ENCODE data around the gene HOXA3.

HOXA3 gene

DNA sequence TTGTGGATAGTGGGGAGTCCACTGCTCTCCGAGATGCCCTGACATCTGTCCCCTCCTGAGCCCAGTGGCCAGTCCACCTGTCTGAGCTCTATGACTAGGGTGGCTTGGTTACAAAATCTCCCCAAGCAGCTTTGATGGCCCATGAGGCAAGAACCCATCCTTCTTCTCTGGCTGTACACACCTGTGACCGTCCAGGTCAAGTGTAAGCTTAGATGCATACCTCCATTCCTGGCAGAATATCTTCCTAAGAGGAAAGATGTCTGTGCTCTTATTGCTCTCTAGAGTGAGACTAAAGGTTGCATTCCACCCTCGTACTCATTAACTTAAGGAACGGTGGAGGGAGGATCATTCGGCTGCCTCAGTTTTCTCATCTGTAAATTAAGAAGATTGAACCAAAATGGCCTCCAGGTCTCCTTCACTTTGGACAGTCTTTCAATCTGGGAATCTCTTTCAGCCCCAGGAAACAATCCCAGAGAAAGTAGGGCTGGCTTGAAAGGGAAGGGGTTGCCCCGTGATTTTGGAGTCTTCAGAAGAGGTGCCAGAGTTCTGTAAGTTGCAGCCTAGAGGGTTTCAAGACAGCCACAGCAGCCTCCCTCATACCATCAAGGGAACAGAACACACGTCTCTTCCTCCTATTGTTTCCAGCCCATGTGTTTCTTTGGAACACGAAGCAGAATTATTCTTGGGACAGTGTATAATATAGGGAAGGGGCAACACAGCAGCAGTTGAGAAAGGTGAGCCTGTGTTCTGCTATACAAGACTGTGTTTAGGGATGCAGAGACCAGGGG is 27.3 kb downstream of the HOXA3 start:
- Histone ChIP-seq H3K4me1 (ENCODE audit: control insufficient read depth, insufficient read depth, low read length, poor library complexity, severe bottlenecking) (no peaks in the 10 kb centered on the region), H3K36me3 (ENCODE audit: control insufficient read depth, insufficient read depth, low read length) (no peaks in the 10 kb centered on the region), H3K9me3 (ENCODE audit: control insufficient read depth, low read length) (no peaks in the 10 kb centered on the region), H3K27me3 (replicated peaks; ENCODE audit: control insufficient read depth, insufficient read depth, low read length, poor library complexity, severe bottlenecking) (peaks cover 6% of the 10 kb centered on the region), H3K27ac (ENCODE audit: insufficient read depth, low read length, poor library complexity, severe bottlenecking) (no peak overlapping the region), H3K4me3 (ENCODE audit: insufficient read depth, low read depth, low read length, poor library complexity, severe bottlenecking) (no peak overlapping the region)
- no peak for DNase-seq

DNA sequence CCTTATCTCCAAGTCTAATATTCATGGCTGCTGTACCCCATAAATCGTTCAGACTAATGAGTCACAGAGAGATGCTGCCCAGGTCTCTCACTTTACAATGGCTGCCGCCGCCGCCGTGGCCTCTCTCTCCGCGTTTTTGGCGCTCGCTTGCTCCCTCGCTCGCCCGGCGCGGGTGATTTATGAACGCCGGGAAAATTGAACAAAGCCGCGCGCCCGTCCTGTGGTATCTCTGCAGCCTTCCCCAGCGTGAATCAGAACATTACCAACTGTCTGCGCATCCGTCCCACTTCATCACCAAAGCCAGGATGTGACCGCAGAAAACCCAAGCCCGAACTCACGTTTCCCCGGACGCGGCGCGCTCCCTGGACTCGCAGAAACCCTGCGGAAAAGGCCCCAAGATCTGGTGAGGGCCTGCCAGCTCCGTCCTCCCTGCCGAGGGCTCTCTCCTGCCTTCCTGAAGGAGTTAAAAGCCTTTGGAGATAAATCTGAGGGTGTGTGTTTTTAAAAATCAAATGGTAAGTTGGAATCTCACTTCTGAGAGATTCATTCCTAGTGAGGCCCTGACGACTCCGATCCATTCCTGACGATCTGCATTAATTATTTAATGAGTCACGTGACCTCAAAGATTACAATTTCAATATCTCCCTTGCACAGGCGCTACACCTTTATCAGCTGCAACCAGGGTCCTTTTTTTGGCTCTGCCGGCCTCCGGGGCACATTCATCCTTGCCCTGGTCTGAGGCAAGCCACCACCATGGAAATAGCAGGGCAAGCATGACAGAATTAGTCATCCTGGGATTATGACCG is 28.1 kb downstream of the HOXA3 start:
- H3K9me3 ChIP-seq (ENCODE audit: control insufficient read depth, low read length), result no peaks in the 10 kb centered on the region
- H3K36me3 ChIP-seq (ENCODE audit: control insufficient read depth, insufficient read depth, low read length), result no peaks in the 10 kb centered on the region
- peaks cover 6% of the 10 kb centered on the region for H3K27me3 ChIP-seq (replicated peaks; ENCODE audit: control insufficient read depth, insufficient read depth, low read length, poor library complexity, severe bottlenecking)
- DNase-seq, result no peak
- H3K4me1 ChIP-seq (ENCODE audit: control insufficient read depth, insufficient read depth, low read length, poor library complexity, severe bottlenecking), result no peaks in the 10 kb centered on the region
- no peak overlapping the region for H3K27ac ChIP-seq (ENCODE audit: insufficient read depth, low read length, poor library complexity, severe bottlenecking)
- no peak overlapping the region for H3K4me3 ChIP-seq (ENCODE audit: insufficient read depth, low read depth, low read length, poor library complexity, severe bottlenecking)

DNA sequence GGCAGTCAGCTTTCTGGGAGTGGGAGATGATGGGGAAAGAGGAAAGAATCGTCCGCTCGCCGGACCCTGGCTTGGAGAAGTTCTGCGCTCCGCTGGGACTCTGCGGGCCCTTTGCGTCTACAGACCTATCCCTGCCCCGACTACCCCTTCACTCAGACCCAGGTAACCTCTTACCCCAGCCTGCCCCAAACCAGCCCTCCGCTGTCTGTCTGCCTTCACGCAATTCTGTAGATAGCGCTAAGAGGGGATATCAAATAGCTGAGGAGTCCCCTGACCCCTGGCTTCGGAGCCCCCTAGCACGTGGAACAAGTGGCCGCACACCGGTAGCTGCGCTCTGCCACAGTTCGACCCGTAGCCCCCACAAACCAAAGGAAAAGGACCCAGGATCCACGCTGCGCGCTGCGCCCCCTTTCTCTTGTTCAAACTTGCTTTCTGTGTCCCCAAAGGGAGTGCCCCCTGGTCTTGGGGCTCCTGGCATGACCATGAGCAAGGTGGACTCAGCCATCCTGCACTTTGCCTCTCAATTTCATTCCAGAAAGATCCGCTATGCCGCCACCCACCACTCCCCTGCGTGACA is 28.8 kb downstream of the HOXA3 start:
- H3K36me3 ChIP-seq (ENCODE audit: control insufficient read depth, insufficient read depth, low read length), result no peaks in the 10 kb centered on the region
- no peak overlapping the region for H3K4me3 ChIP-seq (ENCODE audit: insufficient read depth, low read depth, low read length, poor library complexity, severe bottlenecking)
- H3K4me1 ChIP-seq (ENCODE audit: control insufficient read depth, insufficient read depth, low read length, poor library complexity, severe bottlenecking), result no peaks in the 10 kb centered on the region
- no peak overlapping the region for H3K27ac ChIP-seq (ENCODE audit: insufficient read depth, low read length, poor library complexity, severe bottlenecking)
- no peaks in the 10 kb centered on the region for H3K9me3 ChIP-seq (ENCODE audit: control insufficient read depth, low read length)
- peaks cover 6% of the 10 kb centered on the region for H3K27me3 ChIP-seq (replicated peaks; ENCODE audit: control insufficient read depth, insufficient read depth, low read length, poor library complexity, severe bottlenecking)
- no peak for DNase-seq

GRCh38 chr7:27123007-27123476 is 29.3 kb downstream of the HOXA3 start:
- Histone ChIP-seq H3K9me3 (ENCODE audit: control insufficient read depth, low read length) (no peaks in the 10 kb centered on the region), H3K4me3 (ENCODE audit: insufficient read depth, low read depth, low read length, poor library complexity, severe bottlenecking) (no peak overlapping the region), H3K27me3 (replicated peaks; ENCODE audit: control insufficient read depth, insufficient read depth, low read length, poor library complexity, severe bottlenecking) (peaks cover 6% of the 10 kb centered on the region), H3K36me3 (ENCODE audit: control insufficient read depth, insufficient read depth, low read length) (no peaks in the 10 kb centered on the region), H3K27ac (ENCODE audit: insufficient read depth, low read length, poor library complexity, severe bottlenecking) (no peak overlapping the region), H3K4me1 (ENCODE audit: control insufficient read depth, insufficient read depth, low read length, poor library complexity, severe bottlenecking) (no peaks in the 10 kb centered on the region)
- DNase-seq, result no peak

DNA sequence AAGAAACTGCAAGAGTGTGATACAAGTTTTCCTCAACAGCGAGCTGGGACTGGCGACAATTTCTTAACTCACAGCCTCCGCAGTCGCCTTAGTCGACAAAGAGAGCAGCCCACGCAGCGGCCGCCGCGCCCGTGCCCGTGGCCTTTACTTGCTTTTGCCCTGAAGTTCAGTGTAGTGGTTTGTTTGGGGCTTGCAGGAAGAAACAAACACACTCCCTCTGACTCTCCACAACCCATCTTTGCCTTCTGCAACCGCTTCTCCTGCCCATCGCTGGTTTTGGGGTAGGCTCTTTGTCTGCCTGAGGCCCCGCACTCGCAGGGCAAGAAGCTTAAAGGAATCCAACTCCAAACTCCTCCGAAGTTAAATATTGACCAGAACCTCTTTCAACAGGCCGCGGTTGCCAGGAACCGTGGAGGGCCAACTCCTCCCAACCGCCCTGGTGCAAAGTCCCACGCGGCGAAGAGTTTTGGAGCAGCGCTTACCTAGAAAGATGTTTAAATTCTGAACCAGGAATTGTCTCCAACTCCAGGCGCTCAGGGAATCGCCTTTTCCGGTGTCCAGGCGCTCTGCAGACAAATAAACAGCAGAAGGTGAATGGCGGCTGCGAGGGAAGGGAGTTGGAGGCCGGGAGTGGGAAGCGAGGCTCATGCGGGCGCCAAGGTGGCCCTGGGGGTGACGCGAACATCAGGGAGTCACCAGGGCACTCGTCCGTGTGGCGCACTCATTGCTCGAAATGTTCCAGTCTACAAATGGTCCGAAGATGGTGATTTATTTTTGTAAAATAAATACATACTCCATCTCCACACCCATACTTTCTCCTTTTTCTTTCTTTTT is 30.1 kb downstream of the HOXA3 start:
- Histone ChIP-seq H3K4me1 (ENCODE audit: control insufficient read depth, insufficient read depth, low read length, poor library complexity, severe bottlenecking) (no peaks in the 10 kb centered on the region), H3K27ac (ENCODE audit: insufficient read depth, low read length, poor library complexity, severe bottlenecking) (no peak overlapping the region), H3K9me3 (ENCODE audit: control insufficient read depth, low read length) (no peaks in the 10 kb centered on the region), H3K36me3 (ENCODE audit: control insufficient read depth, insufficient read depth, low read length) (no peaks in the 10 kb centered on the region), H3K27me3 (replicated peaks; ENCODE audit: control insufficient read depth, insufficient read depth, low read length, poor library complexity, severe bottlenecking) (peaks cover 6% of the 10 kb centered on the region), H3K4me3 (ENCODE audit: insufficient read depth, low read depth, low read length, poor library complexity, severe bottlenecking) (no peak overlapping the region)
- DNase-seq, result no peak

- H3K27me3 ChIP-seq (replicated peaks; ENCODE audit: control insufficient read depth, insufficient read depth, low read length, poor library complexity, severe bottlenecking), result peaks cover 2% of the 10 kb centered on the region
- no peaks in the 10 kb centered on the region for H3K4me1 ChIP-seq (ENCODE audit: control insufficient read depth, insufficient read depth, low read length, poor library complexity, severe bottlenecking)
- H3K4me3 ChIP-seq (ENCODE audit: insufficient read depth, low read depth, low read length, poor library complexity, severe bottlenecking), result no peak overlapping the region
- no peak overlapping the region for H3K27ac ChIP-seq (ENCODE audit: insufficient read depth, low read length, poor library complexity, severe bottlenecking)
- DNase-seq, result no peak
- no peaks in the 10 kb centered on the region for H3K9me3 ChIP-seq (ENCODE audit: control insufficient read depth, low read length)
- no peaks in the 10 kb centered on the region for H3K36me3 ChIP-seq (ENCODE audit: control insufficient read depth, insufficient read depth, low read length)
Observed at GRCh38 chr7:27121684-27122076, 30.7 kb downstream of the HOXA3 start.

DNA sequence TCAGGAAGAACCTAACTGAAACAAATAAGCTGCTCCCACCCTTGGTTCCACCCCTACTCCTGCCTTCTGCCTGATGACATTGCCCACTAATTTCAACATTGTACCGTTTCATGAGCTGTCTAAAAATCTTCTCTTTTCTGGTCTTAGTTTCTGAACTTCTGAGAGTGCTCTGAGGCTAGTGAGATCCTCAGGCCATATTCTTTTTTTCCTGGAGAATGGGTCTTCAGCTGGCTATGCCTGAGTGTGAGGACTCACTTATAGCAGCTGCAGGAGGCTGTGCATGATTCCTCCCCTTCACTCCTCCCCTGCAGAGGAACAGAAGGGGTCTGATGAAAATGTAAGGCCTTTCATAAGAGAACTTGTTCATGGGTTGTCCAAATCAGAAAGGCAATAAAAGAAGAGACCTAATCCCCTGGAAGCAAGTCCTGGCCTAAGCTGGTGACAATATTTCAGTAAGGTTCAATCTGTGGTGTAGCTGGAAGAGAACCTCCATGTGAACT is 32.9 kb downstream of the HOXA3 start:
- no peaks in the 10 kb centered on the region for H3K4me1 ChIP-seq (ENCODE audit: control insufficient read depth, insufficient read depth, low read length, poor library complexity, severe bottlenecking)
- H3K27ac ChIP-seq (ENCODE audit: insufficient read depth, low read length, poor library complexity, severe bottlenecking), result no peak overlapping the region
- peaks cover 8% of the 10 kb centered on the region for H3K27me3 ChIP-seq (replicated peaks; ENCODE audit: control insufficient read depth, insufficient read depth, low read length, poor library complexity, severe bottlenecking)
- H3K36me3 ChIP-seq (ENCODE audit: control insufficient read depth, insufficient read depth, low read length), result no peaks in the 10 kb centered on the region
- DNase-seq, result no peak
- H3K4me3 ChIP-seq (ENCODE audit: insufficient read depth, low read depth, low read length, poor library complexity, severe bottlenecking), result no peak overlapping the region
- no peaks in the 10 kb centered on the region for H3K9me3 ChIP-seq (ENCODE audit: control insufficient read depth, low read length)

- Histone ChIP-seq H3K4me3 (ENCODE audit: insufficient read depth, low read depth, low read length, poor library complexity, severe bottlenecking) (no peak overlapping the region), H3K36me3 (ENCODE audit: control insufficient read depth, insufficient read depth, low read length) (no peaks in the 10 kb centered on the region), H3K9me3 (ENCODE audit: control insufficient read depth, low read length) (no peaks in the 10 kb centered on the region), H3K27ac (ENCODE audit: insufficient read depth, low read length, poor library complexity, severe bottlenecking) (no peak overlapping the region), H3K4me1 (ENCODE audit: control insufficient read depth, insufficient read depth, low read length, poor library complexity, severe bottlenecking) (no peaks in the 10 kb centered on the region), H3K27me3 (replicated peaks; ENCODE audit: control insufficient read depth, insufficient read depth, low read length, poor library complexity, severe bottlenecking) (peaks cover 8% of the 10 kb centered on the region)
- DNase-seq, result no peak
Observed at GRCh38 chr7:27118580-27118979, 33.8 kb downstream of the HOXA3 start.

GRCh38 chr7:27117887-27118491 is 34.4 kb downstream of the HOXA3 start:
- no peak overlapping the region for H3K4me3 ChIP-seq (ENCODE audit: insufficient read depth, low read depth, low read length, poor library complexity, severe bottlenecking)
- peaks cover 8% of the 10 kb centered on the region for H3K27me3 ChIP-seq (replicated peaks; ENCODE audit: control insufficient read depth, insufficient read depth, low read length, poor library complexity, severe bottlenecking)
- DNase-seq, result no peak

More at GRCh38 chr7:27117887-27118491, 34.4 kb downstream of the HOXA3 start:
- Histone ChIP-seq H3K9me3 (ENCODE audit: control insufficient read depth, low read length) (no peaks in the 10 kb centered on the region), H3K36me3 (ENCODE audit: control insufficient read depth, insufficient read depth, low read length) (no peaks in the 10 kb centered on the region), H3K4me1 (ENCODE audit: control insufficient read depth, insufficient read depth, low read length, poor library complexity, severe bottlenecking) (no peaks in the 10 kb centered on the region), H3K27ac (ENCODE audit: insufficient read depth, low read length, poor library complexity, severe bottlenecking) (no peak overlapping the region)

All from effector memory CD4-positive, alpha-beta T cell (primary cell).